Lower leg skin (tissue), 3 donors: ENCODE data around the gene ARHGDIA.

Source experiments
- CTCF ChIP-seq, 3 donors: fragments of 450-650 bp; IDR thresholded peaks; one replicate each; pipeline ENCODE4 v1.5.1; 2016; ENCODE audit warnings: antibody characterized with exemption in 3 of 3, mild to moderate bottlenecking in 3 of 3, moderate library complexity in 2 of 3
- POLR2A ChIP-seq, 2 donors: fragments of 450-650 bp; IDR thresholded peaks; one replicate each; pipeline ENCODE4 v1.6.1; 2016 to 2017; ENCODE audit warnings: antibody characterized with exemption in 2 of 2, mild to moderate bottlenecking in 1 of 2, moderate library complexity in 1 of 2

GRCh38 chr17:81870131-81870980 is 781 bp downstream of the ARHGDIA start:
- TF ChIP-seq CTCF (IDR thresholded peaks at IDR 0.05) (no peak), POLR2A (IDR thresholded peaks at IDR 0.05) (no peak)
